Left renal cortex interstitium (tissue), 4 donors: ENCODE data around the gene METTL8. TPM values are rescaled to one million over a fixed set of nuclear protein-coding genes. Genes with fewer than 3 reads are reported as not detected.
"Not testable (repeated sequence)": the region's sequence is repeated elsewhere in the genome, so short reads cannot be mapped to it uniquely, and the experiment has no call there.

Source experiments
- DNase-seq, 4 donors: peaks; one replicate each; pipeline ENCODE4 v3.0.0-alpha.2; 2013; ENCODE audit warnings: low read depth in 4 of 4, low spot score in 2 of 4, missing footprints in 1 of 4
- polyA plus RNA-seq, 4 donors: library from polyadenylated mRNA; unstranded; fragments of 120-200 nt; gene quantifications; one replicate each; pipeline ENCODE4 v1.2.1, GENCODE V29; 2013; ENCODE audit not compliant: insufficient read length in 4 of 4

METTL8 gene
- polyA plus RNA-seq, 4 donors = 12.8 to 17.6 (median 14.1) TPM

DNA sequence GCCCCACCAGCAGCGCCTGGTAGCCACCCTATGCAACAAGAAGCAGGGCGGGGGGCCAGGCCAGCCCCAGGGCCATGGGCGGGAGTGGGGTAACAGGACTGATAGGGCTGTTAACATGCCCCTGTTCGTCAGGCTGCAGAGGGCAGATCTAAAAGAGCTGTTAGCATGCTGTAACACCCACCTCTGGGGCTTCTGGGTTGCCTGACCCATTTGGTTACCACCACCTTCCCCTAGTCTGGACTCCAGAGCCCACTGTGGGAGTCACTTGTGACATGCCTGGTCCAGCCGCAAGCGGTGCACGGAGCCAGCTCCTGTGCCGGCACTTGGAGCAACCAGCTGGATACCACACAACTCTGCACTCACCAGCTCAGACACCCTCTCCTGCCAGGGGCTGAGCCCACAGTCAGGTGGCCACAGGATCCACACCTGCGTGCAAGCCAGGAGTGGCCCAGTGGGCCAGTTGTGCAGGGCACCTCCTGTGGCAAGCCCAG lies 2.1 kb downstream of the METTL8 start:
- no peak for DNase-seq

DNA sequence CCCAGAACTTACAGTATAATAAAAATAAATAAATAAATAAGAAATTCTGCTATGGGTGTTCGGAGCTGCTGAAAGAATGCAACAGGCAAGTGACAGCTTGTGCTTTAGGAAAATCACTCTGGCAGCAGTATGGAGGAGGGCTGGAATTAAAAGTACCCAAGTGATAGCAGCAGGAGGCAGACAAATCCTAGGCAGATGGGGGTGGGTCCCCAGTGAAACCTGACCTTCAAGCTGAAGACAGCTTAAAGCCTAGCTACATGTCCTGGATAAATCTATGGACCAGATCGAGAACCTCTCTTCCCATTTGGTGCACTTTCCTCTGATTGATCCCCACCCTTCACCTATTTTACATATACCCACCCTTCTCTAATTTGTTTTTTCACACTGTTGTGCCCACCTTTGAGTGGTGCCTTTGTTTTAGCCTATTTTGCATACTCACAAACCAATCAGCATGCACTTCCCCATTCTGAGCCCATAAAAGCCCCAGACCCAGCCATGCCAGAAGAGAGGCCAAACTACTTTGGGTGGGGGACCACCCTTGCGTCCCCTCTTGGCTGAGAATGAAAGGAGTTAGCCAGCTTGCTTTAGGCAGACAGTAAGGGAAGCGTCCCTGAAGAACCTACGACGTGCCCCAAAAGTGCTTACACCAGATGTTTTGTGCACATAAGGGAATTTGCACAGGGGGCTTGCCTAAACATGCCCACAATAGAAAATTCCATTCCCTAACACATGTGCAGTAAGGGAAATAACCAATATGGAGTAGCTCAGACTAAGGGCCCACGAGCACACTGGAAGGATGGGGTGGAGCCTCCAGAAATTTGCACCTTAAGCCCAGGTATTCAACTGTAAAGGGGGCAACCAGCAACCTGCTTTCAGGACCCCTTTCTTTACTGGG lies 3.0 kb downstream of the METTL8 start:
- DNase-seq = no peak

DNA sequence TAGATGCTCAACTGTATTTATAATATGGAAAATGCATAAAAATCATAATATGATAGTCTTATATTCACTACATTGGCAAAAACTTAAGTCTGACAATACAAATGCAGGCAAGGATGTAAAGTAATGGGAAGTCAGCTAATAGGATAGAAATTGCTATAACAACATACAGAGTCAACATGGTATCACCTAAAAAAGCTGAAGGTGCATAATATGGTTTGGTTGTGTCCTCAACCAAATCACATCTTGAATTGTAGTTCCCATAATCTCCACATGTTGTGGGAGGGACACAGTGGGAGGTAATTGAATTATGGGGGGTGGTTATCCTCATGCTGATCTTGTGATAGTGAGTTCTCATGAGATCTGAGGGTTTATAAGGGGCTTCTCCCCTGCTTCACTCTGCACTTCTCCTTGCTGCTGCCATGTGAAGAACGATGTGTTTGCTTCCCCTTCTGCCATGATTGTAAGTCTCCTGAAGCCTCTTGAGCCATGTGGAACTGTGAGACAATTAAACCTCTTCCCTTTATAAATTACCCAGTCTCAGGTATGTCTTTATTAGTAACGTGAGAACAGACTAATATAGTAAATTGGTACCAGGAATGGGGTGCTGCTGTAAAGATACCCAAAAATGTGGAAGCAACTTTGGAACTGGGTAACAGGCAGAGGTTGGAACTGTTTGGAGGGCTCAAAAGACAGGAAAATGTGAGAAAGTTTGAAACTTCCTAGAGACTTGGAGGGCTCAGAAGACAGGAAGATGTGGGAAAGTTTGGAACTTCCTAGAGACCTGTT lies 10.9 kb downstream of the METTL8 start:
- DNase-seq = not testable (repeated sequence)

DNA sequence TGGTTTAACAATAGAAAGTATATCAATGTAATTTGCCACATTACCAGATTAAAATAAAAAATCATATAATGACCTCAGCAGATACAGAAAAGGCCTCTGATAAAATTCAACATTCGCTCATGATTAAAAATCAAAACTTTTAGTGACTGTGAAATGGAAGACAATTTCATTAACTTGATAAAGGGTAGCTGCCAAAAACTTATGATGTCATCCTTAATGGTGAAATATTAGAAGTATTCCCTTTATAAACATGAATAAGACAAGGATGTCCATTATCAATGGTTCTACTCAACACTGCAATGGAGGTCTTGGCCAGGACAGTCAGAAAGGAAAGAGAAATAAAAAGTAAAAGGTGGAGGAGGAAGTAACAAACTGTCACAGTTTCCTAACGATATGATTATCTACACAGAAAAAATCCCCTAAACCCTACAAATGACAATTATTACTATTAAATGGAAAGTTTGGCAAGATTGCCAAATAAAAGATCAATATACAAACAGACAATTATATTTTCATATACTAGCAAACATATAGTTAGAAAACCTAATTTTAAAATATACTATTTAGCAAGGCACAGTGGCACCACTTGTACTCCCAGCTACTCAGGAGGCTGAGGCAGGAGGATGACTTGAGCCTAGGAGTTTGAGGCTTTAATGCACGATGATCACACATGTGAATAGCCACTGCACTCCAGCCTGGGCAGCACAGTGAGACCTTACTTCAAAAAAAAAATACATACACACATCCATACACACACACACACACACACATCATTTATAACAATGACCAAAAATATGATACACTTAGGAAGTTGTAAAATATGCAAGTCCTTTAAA lies 12.8 kb downstream of the METTL8 start:
- no peak for DNase-seq

DNA sequence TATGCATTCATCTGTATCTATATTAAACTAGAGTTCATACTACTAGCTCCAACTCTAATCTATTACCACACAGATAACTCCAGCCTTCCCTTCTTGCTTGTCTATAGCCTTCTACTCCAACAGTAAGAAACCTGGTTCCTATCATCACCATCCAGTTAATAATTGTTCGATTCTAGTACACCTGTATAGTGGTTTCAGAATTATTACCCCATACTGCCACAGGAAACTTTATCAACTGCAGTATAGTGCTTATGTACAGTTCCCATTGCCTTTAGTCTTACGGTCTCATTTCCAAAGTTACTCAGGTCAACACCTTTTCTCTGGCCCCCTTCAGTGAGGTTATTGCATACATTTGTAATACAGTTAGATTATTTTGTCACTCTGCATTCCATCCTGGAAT lies 14.5 kb downstream of the METTL8 start:
- DNase-seq = no peak

DNA sequence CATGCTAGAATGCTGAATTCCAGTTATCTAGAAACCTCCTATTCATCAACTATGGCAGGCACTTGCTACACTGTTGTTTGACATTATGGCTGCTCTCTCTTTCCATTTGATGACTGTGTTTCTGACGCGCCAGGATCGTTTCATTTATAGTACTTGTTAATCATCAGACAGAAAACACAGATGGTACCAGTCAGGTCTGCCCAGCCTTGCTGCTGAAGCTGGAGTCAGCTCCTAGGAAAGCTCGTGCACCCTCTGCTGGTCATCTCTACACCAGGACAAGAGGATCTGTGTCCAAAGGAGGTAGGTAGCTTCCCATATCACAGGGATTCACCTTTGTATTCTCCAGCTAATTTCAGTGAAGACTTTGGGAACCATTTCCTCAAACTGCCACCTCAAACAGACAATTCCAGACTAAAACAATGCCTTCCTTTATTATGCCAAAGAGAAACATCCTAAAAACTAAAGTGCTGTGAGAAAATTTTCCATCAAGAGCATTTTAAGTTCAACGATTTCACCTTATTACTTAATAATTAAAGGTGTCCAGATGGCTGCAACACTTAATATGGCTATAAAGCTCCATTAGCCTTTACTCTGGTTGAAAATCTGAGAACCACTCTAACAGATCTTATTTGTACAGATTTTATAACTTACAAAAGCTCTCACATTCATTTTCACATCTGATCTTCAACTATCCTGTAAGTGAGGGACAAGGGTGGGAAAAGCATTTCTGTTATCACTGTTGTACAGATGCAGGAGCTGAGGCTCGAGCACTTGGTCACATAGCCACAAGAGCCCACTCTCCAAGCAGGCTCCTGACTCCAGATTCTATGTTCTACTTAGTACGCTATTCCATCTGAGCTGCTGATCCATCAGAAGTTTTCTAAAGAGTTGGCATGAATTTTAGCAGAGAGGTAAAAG lies 17.5 kb downstream of the METTL8 start:
- peak; percentile 60 to 83 (median 73) for DNase-seq

DNA sequence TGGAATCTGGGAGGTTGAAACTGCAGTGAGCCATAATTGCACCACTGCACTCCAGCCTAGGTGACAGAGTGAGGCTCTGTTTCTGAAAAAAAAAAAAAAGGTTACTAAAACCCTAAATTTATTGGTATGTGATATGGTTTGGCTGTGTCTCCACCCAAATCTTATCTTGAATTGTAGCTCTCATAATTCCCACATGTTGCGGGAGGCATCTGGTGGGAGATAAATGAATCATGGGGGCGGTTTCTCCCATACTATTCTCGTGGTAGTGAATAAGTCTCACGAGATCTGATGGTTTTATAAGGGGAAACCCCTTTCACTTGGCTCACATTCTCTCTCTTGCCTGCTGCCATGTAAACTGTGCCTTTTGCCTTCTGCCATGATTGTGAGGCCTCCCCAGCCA lies 19.1 kb downstream of the METTL8 start:
- DNase-seq = not testable (repeated sequence)

DNA sequence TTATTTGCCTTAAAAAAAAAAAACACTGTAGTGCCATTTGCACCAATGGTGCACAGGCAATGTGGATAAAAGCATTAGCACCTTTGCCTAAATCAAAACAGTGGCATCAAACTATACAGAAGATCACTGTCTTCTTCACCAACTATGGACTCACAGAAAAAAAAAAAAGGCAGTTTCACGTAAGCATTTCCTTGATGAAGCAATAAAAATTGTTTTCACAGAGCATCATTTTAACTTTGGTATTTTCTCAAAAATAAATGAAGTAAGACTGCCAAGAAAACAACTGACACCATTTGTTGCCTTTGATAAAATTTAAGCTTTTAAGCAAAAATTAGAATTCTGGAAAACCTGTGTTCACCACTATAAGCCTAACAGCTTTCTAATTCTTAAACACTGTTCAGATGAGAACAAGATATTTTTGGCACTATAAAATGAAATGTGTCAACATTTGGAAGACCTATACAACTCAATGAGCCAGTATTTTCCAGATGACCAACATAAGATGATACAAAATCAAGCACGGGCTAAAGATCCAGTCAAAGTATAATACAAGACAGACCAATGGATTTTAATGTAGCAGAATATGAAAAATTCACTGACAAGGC lies 21.1 kb downstream of the METTL8 start:
- DNase-seq = no peak

DNA sequence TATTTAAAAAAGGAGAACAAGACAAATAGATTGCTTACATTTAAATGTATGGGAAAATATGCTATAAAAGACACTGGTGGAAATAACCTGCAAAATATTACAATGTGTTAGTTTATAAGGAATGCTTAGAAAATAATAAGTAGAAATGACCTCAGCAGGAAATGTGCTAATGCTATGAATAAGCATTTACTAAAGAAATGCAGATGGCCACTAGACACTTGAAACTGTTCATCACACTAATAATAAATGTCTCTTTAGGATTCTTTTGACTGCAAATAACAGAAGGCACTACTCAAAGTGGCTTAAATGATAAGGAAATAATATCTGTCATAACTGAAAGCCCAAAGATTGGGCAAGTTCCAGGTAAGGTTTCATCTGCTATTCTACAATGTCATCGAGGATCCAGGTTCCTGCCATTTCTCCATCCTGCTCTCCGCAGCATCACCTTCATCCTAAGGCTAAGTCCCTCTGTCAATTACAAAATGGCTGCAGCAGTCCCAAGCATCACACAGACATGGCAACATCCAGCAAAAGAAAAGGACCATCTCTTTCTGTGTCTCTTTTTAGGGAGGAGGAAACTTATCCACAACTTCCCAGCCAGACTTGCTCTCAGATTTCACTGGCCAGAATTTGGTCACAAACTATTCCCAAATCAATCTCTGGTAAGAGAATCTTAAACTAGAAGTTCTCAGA lies 21.9 kb downstream of the METTL8 start:
- no peak for DNase-seq

DNA sequence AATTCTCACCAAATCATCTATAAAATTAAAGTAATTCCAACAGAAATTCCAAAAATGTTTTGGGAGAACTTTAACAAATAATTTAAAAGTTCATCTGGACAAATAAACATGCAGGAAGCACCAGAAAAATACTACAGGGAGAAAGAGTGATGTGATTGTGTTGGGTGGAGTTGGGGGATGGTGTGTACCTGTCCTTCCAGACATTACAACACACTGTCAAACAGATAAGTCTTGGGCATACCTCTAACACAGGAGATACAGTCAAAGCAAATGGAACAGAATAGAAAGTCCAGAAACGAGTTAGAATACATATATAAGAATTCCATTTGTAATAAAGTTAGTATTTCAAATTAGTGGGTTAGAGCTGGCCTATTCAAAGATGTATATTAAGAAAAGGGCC lies 22.6 kb downstream of the METTL8 start:
- no peak for DNase-seq

DNA sequence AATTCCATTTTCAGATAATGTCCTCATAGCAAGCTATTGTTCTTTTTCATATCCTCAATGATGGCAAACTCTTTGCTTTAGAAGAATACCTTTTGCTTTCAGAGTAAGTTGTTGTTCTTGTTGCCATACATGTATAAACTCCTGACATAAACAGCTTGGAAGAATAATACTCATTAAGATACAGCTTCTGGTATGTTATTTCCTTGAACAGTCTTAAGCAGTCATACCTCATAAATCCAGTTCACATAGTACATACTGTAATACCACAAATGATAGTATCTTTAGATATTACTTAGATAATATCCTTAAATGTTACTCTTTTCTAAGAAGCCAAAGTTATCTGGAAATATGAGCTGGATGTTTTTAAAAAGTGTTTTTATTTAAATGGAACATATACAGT lies 23.2 kb downstream of the METTL8 start:
- no peak for DNase-seq

DNA sequence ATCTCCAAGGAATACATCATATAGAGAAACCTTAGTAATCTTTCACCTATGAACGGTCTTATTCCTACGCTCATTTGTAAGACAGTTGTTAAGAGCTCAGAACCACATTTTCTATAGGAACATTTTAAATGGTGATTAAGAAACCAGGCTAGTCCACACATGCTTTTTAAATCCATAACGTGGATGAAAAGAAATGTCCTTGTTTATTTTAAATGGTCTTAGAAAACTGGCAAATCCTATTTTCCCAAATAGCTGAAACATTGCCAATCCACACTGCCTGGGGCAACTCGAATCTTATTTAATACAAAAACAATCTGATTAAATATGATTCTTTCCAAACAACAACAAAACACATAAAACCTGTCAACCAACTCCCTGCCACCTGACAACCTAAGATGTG lies 23.7 kb downstream of the METTL8 start:
- DNase-seq = no peak

DNA sequence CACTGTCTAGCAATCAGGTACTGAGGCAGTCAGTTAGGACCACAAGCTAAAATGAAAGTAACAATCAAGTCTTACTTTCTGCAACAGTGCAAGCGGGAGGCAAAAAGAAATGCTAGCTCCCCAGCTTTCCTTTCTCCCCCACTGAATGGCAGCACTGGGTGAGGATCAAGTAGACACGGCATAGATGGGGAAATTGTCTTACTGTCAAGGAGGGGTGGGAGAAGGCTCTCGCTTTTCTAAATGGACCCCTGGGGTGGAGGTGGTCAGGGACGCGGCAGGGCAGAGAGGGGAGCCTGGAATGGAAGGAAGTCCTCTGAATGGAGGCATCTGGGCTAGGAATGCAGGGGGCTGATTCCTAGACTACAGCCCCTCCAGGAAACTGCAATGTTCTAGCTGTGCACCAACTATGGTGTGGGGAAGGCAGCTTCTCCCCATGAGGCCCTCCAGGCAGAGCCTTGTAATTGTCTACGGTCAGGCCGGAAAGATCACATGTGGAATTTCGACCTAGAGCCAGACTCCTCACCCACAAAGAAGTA lies 24.3 kb downstream of the METTL8 start:
- DNase-seq = no peak

DNA sequence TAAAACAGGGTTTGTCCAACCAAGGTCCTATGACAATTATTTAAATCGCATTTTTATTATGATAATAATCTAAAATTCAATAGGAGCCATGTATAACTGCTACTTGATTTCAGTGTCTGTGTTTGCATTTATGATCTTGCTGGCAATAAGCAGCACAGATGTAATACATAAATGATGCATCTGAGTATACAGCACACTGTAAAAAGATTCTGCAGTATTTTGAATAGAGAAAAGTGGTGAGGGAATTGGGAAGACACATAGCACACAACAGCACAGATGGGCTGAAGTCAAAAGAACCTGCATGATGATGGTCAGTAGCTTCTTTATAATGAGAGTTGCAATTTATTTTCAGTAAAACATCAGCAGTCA lies 26.1 kb downstream of the METTL8 start:
- no peak for DNase-seq

DNA sequence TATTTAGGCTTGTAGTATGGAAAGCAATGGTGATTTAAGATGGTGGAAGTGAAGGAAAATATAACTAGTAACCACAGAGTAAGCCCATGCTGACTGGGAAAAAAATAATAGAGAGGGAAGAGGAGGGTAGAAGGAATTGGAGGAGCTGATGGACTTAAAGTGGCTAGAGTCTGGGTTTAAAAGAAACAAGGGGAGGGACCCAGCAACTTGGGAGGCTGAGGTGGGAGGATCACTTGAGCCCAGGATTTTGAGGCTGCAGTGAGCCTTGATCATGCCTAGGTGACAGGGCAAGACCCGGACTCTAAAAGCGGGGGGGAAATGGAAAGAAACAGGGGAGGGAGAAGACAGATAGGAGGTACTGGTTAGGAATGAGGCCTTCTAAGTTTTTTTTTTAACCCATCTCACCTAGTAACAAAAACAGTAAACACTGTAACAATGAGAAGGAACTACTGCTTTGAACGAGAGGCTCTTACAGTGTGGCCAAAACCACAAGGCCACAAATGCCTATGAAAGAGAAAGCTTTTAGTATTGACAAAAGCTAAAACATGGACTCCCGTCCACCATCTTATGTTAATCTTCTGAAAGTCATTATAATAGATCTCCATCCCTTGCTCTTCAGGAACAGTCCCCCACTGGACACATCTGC lies 26.6 kb downstream of the METTL8 start:
- no peak for DNase-seq

DNA sequence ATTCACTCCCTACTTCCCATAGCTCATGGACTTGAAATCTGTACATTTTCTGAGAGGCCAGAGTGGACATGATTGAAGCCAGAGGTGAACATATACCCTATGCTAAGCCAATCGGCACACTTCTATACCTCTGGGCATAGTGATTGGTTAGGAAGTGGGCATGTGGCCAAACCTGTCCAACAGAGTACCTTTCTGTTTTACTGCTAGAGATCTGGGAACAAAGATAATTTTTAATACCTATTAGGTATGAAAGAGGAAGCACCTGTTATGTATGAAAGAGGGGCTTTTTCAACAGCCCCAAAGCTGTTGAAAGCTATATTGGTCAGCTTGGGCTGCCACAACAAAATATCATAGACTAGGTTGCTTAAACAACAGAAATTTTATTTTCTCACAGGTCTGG lies 27.7 kb downstream of the METTL8 start:
- DNase-seq = no peak

DNA sequence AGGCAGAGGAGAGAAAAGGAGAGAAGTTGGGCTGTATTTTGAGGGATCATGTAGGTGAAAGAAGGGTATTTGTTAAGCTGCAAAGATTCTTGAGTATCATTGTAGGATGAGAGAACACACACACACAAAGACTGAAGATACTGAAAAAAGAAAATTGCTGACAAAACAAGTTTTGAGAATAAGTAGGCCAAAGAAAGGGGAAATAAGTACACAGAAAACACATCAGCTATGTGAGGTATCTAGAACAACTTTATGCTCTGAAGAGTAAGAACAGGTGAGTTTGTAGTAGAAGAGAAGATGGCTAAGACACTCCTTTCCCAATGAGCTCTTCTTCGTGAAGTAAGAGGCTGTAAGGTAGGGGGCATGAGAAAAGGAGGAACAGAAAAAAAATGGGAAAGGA lies 28.2 kb downstream of the METTL8 start:
- no peak for DNase-seq

DNA sequence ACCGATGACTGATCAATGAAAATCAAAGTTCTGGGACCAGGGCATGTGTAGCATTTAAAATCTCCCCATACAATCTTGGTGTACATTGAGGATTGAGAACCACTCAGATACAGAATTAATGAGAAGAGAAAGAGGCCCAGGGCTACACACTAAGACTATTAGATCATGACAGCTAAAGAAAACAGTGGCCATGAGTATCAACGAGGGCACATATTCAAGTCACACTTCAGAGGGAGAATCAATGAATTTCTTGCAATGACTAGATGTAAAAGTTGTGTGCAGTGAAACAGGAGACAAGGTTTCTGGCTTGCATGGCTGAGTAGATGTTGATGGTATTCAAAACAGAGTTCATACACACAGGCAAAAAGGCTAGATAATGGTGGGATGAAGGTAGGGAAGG lies 29.1 kb downstream of the METTL8 start:
- DNase-seq = no peak
